Midbrain (tissue), 1 donor: ENCODE data around the gene SLC45A1.

ENCODE experiments used
- DNase-seq: peaks from one replicate; lab custom pipeline; 2025; lab: John Stamatoyannopoulos, UW

SLC45A1 gene

GRCh38 chr1:8384577-8384976 is 66.7 kb downstream of the SLC45A1 start:
- DNase-seq, result peak; percentile 41

- DNase-seq, result no peak
Observed at GRCh38 chr1:8386247-8386646, 68.3 kb downstream of the SLC45A1 start.

GRCh38 chr1:8388732-8389562 is 71.0 kb downstream of the SLC45A1 start:
- no peak for DNase-seq

- no peak for DNase-seq
Observed at GRCh38 chr1:8389958-8390535, 72.1 kb downstream of the SLC45A1 start.

- no peak for DNase-seq
Observed at GRCh38 chr1:8390707-8391106, 72.8 kb downstream of the SLC45A1 start.

- DNase-seq, result no peak
Observed at GRCh38 chr1:8392522-8392921, 74.6 kb downstream of the SLC45A1 start.
